PC-3 (cell line): ENCODE data around the gene SLMAP. TPM values are rescaled to one million over a fixed set of nuclear protein-coding genes. Genes with fewer than 3 reads are reported as not detected.
A peak's percentile ranks its signal among the peaks of the same experiment; 100 is the strongest.

ENCODE experiments used
- ATAC-seq: fragments of 200-7000 bp; cut with Tn5 transposase; 2 replicates; pipeline ENCODE4 v1.9.1; 2020; ENCODE audit warnings: mild to moderate bottlenecking, moderate library complexity
- BruUV-seq: library from RNA; stranded (reverse); fragments of 400-500 nt; replicated peaks from 2 replicates; lab custom pipeline; 2021; lab: Mats Ljungman, UMichigan
- CTCF ChIA-PET: fragments of 300-600 bp; sonication (Branson Sonifier 250); formaldehyde crosslinking; loops from one replicate; lab custom pipeline; 2022; ENCODE audit warnings: antibody characterized with exemption; lab: Charles Lee
- POLR2A ChIA-PET: fragments of 300-600 bp; sonication (Branson Sonifier 250); formaldehyde crosslinking; loops from one replicate; lab custom pipeline; 2022; ENCODE audit warnings: antibody characterized with exemption; ENCODE audit not compliant: unreplicated experiment; lab: Charles Lee
- DNase-seq: peaks from one replicate; pipeline ENCODE4 v3.0.0-alpha.2; 2015
- H2AFZ ChIP-seq: fragments of 300-600 bp; sonication (generic); 2 replicates; pipeline ENCODE4 v1.6.0; 2016; ENCODE audit warnings: antibody characterized with exemption, low read length
- H3F3A ChIP-seq: fragments of 300-600 bp; sonication (generic); one replicate; pipeline ENCODE4 v1.6.0; 2017; ENCODE audit warnings: antibody characterized with exemption, low read length, control low read depth, mild to moderate bottlenecking; ENCODE audit not compliant: unreplicated experiment
- H3K27ac ChIP-seq: fragments of 300-600 bp; sonication (generic); 2 replicates; pipeline ENCODE4 v1.5.1; 2016; ENCODE audit warnings: mild to moderate bottlenecking, low read length
- H3K27me3 ChIP-seq: fragments of 300-600 bp; sonication (generic); 2 replicates; pipeline ENCODE4 v1.6.1; 2016; ENCODE audit warnings: low read length, mixed read lengths
- H3K36me3 ChIP-seq: fragments of 300-600 bp; sonication (generic); 2 replicates; pipeline ENCODE4 v1.6.1; 2016; ENCODE audit warnings: low read depth, mixed run types, low read length, mixed read lengths
- H3K4me1 ChIP-seq: fragments of 300-600 bp; sonication (generic); 2 replicates; pipeline ENCODE4 v1.5.1; 2016; ENCODE audit warnings: low read length; ENCODE audit not compliant: insufficient read depth
- H3K4me2 ChIP-seq: fragments of 300-600 bp; sonication (generic); 2 replicates; pipeline ENCODE4 v1.6.0; 2016; ENCODE audit warnings: low read length
- H3K4me3 ChIP-seq: fragments of 300-600 bp; sonication (generic); 2 replicates; pipeline ENCODE4 v1.5.1; 2016; ENCODE audit warnings: mild to moderate bottlenecking, low read length, mixed read lengths
- H3K79me2 ChIP-seq: fragments of 300-600 bp; sonication (generic); 2 replicates; pipeline ENCODE4 v1.6.1; 2017; ENCODE audit warnings: low read length, mixed read lengths
- H3K9ac ChIP-seq: fragments of 300-600 bp; sonication (generic); 2 replicates; pipeline ENCODE4 v1.6.0; 2016; ENCODE audit warnings: mild to moderate bottlenecking, low read length
- H3K9me2 ChIP-seq: fragments of 300-600 bp; sonication (generic); replicated peaks from 2 replicates; pipeline ENCODE4 v1.6.1; 2016; ENCODE audit warnings: mixed run types, low read length, mixed read lengths
- H3K9me3 ChIP-seq: fragments of 300-600 bp; sonication (generic); 2 replicates; pipeline ENCODE4 v1.6.1; 2016; ENCODE audit warnings: low read length, mixed read lengths
- H4K20me1 ChIP-seq: fragments of 300-600 bp; sonication (generic); 2 replicates; pipeline ENCODE4 v1.6.1; 2016; ENCODE audit warnings: low read length, mixed read lengths
- CTCF ChIP-seq: fragments of 300-600 bp; sonication (generic); conservative IDR thresholded peaks from 2 replicates; pipeline ENCODE4 v1.5.1; 2017; ENCODE audit warnings: antibody characterized with exemption, low read depth, mild to moderate bottlenecking, low read length
- EZH2 ChIP-seq: fragments of 300-600 bp; sonication (generic); IDR thresholded peaks from one replicate; pipeline ENCODE4 v1.6.1; 2017; ENCODE audit warnings: antibody characterized with exemption, mild to moderate bottlenecking, low read length; ENCODE audit not compliant: unreplicated experiment
- EZH2phosphoT487 ChIP-seq: fragments of 300-600 bp; sonication (generic); IDR thresholded peaks from 2 replicates; pipeline ENCODE4 v1.6.1; 2018; ENCODE audit warnings: mild to moderate bottlenecking, antibody characterized with exemption, low read length, borderline replicate concordance
- intact Hi-C: fragments of 100-400 bp; cut with micrococcal nuclease; formaldehyde crosslinking; loops from 2 replicates; pipeline ENCODE4 v1.9.0; 2023
- total RNA-seq: library from RNA; depleted of rRNA; stranded (reverse); fragments of >200 nt; gene quantifications from 2 replicates; pipeline ENCODE4 v1.2.3, GENCODE V29; 2014

SLMAP gene
- total RNA-seq, 1 experiment from 2014 or later: 60.0 TPM

DNA sequence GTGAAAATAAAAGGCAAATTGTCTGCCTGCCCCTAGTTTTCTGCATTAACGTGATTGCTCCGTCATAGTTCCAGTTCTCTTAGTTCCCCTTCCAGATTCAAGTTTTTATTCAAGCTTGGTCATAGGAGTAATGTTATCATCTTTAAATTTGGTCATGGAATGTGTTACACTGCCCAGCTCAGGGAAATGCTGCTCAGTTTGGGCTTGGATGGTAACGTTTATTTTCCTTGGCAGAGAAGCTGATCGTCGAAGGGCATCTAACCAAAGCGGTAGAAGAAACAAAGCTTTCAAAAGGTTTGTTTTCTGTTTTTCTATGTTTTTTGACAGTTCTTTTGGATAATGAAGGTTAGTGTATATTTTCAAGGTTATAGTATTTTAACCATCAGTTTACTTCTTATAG, 133.7 kb downstream of the SLMAP start:
- no peak overlapping the region for H3K27ac ChIP-seq
- BruUV-seq: no TSS peak
- H3K9ac ChIP-seq: no peak overlapping the region
- no peak overlapping the region for H2AFZ ChIP-seq
- no peak for TF ChIP-seq EZH2
- TF ChIP-seq EZH2phosphoT487: no peak
- no peak for TF ChIP-seq CTCF
- no peaks in the 10 kb centered on the region for H3K9me3 ChIP-seq
- no peaks in the 10 kb centered on the region for H3K79me2 ChIP-seq
- no peaks in the 10 kb centered on the region for H3K9me2 ChIP-seq
- no peaks in the 10 kb centered on the region for H3K4me1 ChIP-seq
- H4K20me1 ChIP-seq: no peaks in the 10 kb centered on the region
- no peak for ATAC-seq
- no peak for DNase-seq
- no peak overlapping the region for H3K4me3 ChIP-seq
- CTCF ChIA-PET: interaction anchor here (0.7 kb wide), 1 partner anchor 292 kb away, joined by 3 read pairs; the partner anchor contains the start of gene ARF4
- peaks cover 13% of the 10 kb centered on the region; the same call in 1 of the 2 replicates for H3K36me3 ChIP-seq
- POLR2A ChIA-PET: no interaction called here
- H3K4me2 ChIP-seq: no peak overlapping the region
- peaks cover 15% of the 10 kb centered on the region for H3F3A ChIP-seq
- intact Hi-C loops: no loop called here
- H3K27me3 ChIP-seq: no peaks in the 10 kb centered on the region

- Histone ChIP-seq H3K27me3 (no peaks in the 10 kb centered on the region), H3K9me3 (no peaks in the 10 kb centered on the region), H3K4me2 (no peak overlapping the region), H3K4me1 (no peaks in the 10 kb centered on the region), H3K79me2 (no peaks in the 10 kb centered on the region), H3K36me3 (peaks cover 13% of the 10 kb centered on the region; the same call in 1 of the 2 replicates), H3K9me2 (no peaks in the 10 kb centered on the region), H3K4me3 (no peak overlapping the region), H4K20me1 (no peaks in the 10 kb centered on the region), H3K9ac (no peak overlapping the region), H3F3A (peaks cover 15% of the 10 kb centered on the region), H2AFZ (no peak overlapping the region), H3K27ac (no peak overlapping the region)
- DNase-seq: no peak
- ATAC-seq: no peak
- no peak for TF ChIP-seq EZH2
- TF ChIP-seq EZH2phosphoT487: no peak
- TF ChIP-seq CTCF: no peak
- no TSS peak for BruUV-seq
- intact Hi-C loops: no loop called here
- CTCF ChIA-PET: interaction anchor here (0.6 kb wide), 1 partner anchor 66 kb away, joined by 3 read pairs; no protein-coding TSS in a partner anchor
- POLR2A ChIA-PET: no interaction called here
Measured at GRCh38 chr3:57890874-57891273, 134.8 kb downstream of the SLMAP start.

DNA sequence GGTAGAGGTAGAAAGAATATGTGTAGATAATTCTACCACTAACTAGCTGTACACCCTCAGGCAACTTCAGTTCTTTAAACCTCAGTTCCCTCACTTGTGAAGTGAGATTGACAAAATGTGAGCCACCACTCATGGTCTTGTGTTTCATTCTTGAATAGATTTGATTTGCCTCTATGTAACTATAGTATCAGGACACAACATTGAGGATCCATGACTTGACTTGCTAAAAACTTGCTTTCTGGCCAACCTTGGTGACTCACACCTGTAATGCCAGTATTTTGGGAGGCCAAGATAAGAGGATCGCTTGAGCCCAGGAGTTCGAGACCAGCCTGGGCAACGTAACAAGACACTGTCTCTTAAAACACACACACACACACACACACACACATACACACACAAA, 136.3 kb downstream of the SLMAP start:
- no peaks in the 10 kb centered on the region for H3K4me1 ChIP-seq
- H3K36me3 ChIP-seq: peaks cover 15% of the 10 kb centered on the region; the same call in 1 of the 2 replicates
- H3K27ac ChIP-seq: no peak overlapping the region
- BruUV-seq: no TSS peak
- no peaks in the 10 kb centered on the region for H3K27me3 ChIP-seq
- H3K9me2 ChIP-seq: no peaks in the 10 kb centered on the region
- 0 out of 2 replicates have a peak, but pooled peaks have one; percentile 29 for ATAC-seq
- no peak overlapping the region for H3K4me3 ChIP-seq
- POLR2A ChIA-PET: no interaction called here
- CTCF ChIA-PET: no interaction called here
- no peak overlapping the region for H3K9ac ChIP-seq
- intact Hi-C loops: no loop called here
- TF ChIP-seq EZH2 (no peak), EZH2phosphoT487 (no peak), CTCF (no peak)
- no peaks in the 10 kb centered on the region for H4K20me1 ChIP-seq
- no peaks in the 10 kb centered on the region for H3K79me2 ChIP-seq
- H2AFZ ChIP-seq: no peak overlapping the region
- peak; percentile 47 for DNase-seq
- no peaks in the 10 kb centered on the region for H3K9me3 ChIP-seq
- peaks cover 11% of the 10 kb centered on the region for H3F3A ChIP-seq
- no peak overlapping the region for H3K4me2 ChIP-seq
